HG03064 (cell line): ENCODE results near the gene STOML1.

Experiments
- ATAC-seq: cut with Tn5 transposase; IDR thresholded peaks from one replicate; pipeline ENCODE4 v1.9.1; 2021; ENCODE audit warnings: low read depth; ENCODE audit not compliant: unreplicated experiment

The STOML1 gene

DNA sequence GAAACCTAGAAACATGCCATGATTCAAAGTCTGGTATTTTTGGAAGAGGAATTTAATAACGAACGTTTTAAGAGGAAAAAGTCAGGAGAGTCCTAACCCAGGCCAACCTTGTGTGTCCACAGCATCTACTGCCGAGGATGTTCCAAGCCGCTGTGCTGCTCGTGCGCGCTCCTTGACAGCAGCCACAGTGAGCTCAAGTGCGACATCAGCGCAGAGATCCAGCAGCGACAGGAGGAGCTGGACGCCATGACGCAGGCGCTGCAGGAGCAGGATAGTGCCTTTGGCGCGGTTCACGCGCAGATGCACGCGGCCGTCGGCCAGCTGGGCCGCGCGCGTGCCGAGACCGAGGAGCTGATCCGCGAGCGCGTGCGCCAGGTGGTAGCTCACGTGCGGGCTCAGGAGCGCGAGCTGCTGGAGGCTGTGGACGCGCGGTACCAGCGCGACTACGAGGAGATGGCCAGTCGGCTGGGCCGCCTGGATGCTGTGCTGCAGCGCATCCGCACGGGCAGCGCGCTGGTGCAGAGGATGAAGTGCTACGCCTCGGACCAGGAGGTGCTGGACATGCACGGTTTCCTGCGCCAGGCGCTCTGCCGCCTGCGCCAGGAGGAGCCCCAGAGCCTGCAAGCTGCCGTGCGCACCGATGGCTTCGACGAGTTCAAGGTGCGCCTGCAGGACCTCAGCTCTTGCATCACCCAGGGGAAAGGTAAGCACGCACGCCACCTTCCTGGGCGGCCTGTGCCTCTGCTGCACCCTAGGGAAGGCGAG, 30.8 kb upstream of the STOML1 start:
- no peak for ATAC-seq

DNA sequence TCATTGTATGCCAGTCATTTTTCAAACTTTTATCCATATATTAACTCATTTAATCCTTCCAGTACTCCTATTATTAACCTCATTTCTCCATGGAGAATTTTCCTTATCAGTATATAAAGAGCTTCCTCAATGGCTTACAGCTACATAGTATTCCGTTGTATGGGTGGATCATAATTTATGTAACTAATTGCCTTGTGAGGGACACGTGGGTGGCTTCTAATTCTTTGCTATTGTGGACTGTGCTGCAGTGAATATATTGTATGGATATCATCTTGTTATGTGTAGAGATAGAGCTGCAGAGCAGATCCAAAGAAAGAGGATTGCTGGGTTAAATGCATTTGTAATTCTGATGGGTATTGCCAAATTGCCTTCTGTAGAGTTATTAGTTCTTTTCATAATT, 27.6 kb upstream of the STOML1 start:
- ATAC-seq, result no peak

DNA sequence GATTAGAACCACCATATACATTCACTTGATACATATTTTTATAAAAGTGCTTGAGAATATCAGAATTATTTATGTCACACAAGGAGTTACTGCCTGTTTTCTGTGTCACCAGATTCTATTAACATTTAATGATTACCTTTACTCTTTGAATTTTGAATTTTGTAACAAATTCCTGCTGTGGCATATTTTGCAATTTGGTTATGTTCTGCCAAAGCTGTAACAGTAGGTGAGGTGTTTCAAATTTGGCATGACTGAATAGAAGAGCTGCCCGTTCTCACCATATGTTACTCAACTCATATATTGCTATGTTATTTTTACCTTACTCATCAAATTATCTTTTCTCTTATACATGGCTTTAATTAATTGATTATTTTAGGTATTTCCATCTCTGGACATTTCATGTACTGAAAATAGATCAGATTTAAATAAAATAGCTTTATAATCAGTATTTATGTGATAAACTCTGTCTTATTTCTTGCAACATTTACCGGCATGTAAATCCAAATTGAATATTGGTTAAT, 21.3 kb upstream of the STOML1 start:
- ATAC-seq, result no peak

DNA sequence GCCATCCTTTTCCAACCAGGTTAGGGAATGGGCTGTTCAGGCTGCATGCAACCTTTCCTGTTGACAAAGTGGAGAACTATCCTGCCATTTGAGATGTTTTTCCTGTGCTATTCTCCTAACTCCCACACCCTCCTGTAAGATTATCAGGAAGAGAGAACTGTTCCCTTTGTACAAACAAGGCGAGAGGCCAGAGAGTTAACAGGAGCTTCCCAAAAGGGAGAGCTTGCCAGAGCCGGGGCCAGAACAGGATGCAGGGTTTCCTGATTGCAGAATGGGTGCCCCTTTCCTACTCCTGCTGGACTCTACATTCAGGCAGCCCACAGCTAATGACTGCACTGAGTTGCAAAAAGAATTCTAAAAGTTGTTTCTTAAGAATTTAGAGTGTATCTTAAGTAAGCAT, 19.5 kb upstream of the STOML1 start:
- ATAC-seq, result no peak

DNA sequence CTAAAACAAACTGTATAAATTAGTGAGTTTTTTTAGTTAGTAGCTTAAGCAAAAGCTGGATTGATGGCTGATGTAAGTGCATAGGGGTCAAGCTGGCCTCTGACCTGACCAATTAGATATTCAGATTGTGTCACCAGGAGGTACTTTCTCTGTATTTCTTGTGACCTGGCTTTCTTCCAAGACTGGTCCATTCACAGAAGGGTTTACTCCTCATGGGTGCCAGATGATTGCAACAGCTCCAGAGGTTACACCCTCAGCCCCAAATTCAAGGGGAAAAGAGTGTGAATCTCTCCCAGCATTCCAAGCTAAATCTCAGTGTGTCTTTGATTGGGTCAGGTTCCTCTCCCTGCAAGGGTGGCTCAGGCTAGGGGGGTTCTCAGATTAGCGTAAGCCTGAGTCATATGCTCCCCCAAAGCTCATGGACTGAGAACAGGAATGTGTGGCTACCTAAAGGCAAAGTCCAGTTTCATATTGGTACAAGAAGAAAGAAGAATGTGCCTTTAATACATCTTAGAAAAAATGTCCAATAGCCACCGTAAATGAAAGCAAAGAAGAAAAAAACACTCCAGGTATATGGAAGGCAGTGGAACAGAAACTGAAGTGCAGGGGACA, 18.9 kb upstream of the STOML1 start:
- no peak for ATAC-seq

DNA sequence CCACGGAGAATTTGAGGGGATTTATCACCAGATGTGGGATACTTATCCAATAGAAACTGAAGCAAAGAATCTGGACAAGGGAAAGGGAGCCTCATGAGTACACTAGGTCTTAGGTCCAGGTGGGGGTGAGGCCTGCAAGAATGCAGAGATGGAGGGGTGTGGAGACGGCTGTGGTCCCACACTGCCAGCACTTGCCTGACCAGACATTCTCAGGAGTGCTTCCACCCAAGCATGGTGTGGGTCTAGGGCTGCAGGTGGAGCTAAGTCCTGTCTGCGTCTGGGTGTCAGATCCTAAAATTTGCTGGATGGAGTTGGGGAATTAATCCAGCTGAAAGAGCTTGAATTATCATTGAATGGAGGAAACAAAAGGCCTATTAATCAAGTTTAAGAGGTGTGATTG, 16.8 kb upstream of the STOML1 start:
- ATAC-seq, result no peak

DNA sequence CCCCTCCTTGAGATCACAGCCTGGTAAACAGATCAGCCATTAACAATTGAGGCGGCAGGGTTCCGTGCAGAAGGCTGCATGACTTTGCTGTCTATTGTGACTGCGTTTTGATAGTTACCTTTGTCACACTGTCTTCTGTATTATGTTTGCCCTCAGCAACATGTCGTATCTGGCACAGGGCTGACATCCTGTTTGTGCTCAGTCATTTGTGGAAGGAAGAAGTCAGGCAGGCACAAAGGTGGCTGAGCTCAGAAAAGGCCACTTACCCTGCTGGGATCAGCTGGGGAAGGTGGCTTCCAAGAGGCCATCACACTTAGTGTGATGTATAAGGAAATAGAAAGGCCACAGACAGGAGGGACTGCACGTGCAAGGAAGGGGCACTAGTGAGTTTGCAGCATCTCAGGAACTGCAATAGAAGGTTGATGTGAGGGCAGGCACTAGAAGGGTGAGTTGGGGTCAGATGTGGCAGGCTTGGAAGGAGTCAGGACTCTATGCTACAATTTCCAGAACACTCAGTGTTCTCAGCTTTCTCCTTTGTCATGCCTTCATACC, 15.8 kb upstream of the STOML1 start:
- ATAC-seq, result no peak

DNA sequence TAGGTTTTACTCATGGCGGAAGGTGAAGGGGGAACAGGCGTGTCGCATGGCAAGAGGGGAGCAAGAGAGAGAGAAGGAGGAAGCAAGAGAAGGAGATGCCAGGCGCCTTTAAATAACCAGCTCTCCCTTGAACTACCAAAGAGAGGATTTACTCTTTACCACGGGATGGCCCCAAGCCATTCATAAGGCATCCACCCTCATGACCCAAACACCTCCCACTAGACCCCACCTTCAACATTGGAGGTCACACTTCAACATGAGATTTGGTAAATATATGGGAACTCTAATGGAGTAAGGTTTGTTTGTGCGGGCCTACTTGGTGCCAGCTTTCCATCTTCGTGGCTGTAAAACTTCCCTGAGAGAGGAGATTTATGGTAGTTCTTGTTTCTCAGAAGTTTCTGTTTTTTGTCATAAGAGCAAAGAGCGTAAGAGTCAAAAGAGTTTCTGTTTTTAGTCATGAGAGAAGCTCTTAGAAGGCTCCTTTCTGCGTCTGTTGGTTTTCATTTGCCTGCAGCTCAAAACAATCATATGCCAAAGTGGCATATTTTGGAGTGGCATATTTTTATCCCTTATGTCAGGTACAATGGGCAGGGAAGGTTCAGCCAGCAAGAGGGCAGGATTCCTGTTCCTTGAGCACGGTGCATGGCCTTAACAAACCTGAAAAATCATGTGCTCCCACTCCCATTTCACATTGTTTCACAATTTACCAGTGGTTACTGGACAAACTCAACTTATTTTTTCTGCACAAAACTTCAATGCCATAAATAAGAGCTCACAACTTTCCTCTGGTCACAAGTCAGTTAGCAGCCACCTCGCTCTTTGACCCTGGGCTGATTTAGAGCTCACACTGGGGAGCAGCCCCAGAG, 14.9 kb upstream of the STOML1 start:
- ATAC-seq, result no peak

DNA sequence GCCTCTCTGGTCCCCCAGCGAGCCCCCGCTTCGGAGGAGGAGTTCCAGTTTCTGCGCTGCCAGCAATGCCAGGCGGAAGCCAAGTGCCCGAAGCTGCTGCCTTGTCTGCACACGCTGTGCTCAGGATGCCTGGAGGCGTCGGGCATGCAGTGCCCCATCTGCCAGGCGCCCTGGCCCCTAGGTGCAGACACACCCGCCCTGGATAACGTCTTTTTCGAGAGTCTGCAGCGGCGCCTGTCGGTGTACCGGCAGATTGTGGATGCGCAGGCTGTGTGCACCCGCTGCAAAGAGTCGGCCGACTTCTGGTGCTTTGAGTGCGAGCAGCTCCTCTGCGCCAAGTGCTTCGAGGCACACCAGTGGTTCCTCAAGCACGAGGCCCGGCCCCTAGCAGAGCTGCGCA, 5.9 kb upstream of the STOML1 start:
- ATAC-seq, result no peak

DNA sequence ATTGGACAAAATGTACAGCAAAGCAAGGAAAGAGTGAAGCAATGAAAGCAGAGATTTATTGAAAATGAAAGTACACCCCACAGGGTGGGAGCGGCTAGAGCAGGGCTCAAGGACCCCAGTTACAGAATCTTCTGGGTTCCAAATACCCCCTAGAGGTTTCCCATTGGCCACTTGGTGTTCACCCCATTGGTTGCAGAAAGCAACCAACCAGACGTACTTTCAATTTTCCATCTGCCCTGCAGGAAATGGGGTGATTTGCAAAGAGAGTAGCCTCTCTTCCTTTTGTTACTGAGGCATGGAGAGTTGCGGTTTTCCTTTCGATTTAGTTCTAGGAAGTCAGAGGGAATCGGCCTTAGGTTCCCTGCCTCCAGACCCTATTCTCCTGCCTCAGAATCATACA, 4.8 kb upstream of the STOML1 start:
- no peak for ATAC-seq

DNA sequence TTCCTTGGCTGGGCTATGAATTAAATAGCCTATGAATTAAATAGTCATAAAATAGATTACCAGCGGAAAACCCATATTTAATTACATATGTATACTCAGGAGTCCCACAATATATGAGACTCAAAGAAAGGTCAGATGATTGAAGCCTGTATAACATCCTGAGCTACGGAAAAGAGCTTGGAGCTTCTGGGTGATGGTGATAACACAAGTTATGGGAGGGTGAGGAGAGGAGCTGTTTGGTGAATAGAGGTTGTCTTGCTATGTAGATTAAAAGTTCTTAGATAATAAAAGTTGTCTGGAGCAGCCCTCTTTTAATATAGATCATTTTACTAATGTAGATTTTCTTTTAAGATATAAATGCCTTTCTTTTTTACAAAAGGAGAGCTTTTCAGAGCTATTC, 4.2 kb upstream of the STOML1 start:
- ATAC-seq, result no peak

DNA sequence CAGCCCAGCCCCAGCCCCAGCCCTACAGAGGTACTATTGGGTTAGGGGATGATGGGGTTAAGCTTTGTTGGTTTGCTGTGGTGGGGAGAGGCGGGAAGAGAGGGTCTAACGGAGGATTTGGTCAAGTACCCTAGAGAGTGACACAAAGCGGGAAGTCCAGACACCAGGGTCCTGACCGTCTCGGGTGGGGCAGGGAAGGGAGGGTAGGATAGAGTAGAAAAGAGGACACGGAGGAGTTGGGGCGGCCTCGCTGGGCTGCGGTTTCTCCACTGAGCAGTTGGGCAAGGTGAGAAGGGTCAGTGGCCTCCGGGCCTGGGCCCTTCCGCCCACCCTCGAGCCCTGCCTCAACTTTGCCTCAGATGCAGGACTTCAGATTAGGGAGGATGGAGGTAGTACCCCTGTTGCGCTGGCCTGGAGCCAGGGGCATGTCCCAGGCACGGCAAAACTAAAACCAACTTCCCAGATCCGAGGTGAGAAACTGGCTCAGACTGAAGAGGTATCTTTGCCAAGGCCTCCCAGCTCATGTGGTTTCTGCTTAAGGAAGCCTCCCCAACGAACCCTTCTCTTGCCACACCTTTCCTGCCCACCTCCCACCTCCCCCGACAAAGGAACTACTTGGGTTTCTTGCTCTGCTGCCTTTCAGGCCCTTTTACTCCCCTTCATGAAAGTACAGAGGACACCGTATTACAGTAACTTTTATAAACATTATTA, 3.0 kb upstream of the STOML1 start:
- no peak for ATAC-seq

DNA sequence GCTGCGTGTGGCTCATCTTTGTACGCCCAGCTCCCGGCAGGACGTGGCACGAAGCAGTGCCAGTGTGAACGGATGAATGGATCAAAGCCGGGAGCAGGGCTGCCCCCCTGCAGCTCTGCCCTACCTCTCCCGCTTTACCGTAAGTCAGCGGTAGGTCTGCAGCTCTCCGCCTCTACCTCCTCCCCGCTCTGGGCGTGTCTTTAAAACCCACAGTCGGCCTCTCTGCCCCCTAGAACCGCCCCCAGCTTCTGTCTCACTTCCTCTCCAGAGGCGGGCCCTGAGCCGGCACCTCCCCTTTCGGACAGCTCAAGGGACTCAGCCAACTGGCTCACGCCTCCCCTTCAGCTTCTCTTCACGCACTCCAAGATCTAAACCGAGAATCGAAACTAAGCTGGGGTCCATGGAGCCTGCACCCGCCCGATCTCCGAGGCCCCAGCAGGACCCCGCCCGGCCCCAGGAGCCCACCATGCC, 2.4 kb upstream of the STOML1 start, which contains the start of gene PML:
PML (plus strand) TSS at position 304 of the 471 bp plus-strand sequence; CDS start at position 401, 97 bp downstream.
- ATAC-seq, result peak; percentile 57

DNA sequence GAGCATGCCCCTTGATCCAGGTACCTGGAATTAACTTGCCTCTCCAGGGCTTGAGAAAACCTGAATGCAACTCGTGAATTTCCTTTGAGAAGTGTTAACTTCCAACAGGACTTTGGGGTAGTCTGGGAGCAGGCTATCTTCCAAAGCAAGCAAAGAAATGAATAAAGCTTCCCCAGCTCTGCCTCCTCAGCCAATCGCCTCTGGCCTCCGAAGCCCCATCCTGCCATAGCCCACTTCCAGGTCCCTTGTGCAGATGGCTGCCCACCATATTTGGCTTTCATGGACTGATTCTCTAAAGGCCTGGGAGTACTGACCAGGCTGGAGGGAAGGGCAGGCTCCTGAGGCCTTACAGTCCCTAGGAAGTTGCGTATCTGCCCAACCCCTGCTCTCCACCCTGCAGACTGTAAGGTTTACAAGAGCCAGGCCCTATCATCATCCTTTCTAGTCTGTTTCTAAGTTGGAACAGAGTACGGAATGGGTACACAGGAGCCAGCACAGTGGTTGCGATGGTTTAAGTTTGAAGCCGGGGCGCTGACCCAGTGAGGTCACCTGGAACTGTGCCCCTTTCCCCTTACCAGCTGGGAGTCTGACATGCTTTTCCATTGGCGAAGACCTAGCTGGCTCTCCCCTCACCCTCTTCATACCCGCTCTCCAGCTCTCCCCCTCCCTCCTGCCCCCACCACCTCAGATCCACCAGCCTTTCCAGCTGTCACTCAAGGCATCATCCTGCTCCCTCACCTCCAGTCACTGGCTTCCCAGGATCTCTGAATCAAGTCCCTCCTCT, 1.3 kb upstream of the STOML1 start:
- ATAC-seq, result no peak

DNA sequence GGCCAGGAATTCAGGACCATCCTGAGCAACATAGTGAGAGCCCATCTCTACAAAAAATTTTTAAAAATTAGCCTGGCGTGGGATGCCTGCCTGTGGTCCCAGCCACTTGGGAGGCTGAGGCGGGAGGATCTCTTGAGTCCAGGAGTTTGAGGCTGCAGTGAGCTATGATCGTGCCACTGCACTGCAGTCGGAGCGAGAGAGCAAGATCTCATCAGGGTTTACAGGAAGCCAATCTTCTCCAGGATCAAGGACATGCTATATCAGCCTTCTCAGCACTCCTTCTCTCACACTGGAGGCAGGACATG, 451 bp upstream of the STOML1 start:
- no peak for ATAC-seq

DNA sequence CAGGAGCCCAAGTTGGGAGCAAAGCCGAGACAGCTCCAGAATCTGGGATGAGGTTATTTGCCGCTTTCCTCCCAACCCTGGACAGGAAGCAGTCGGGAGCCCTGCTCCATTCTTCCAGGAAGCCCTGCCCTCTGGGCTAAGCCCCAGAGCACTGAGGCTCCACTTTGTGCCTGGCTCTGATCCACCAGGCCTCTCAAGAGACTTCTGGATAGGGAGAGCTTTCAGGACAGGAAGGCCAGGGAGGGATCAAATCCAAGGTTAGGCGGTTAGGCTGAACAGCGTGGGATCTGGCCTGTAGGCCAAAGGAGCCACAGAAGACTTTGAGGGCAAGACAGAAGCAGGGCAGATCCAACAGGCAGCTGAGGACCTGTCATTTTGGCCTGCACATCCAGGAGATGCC, 835 bp downstream of the STOML1 start:
- no peak for ATAC-seq

DNA sequence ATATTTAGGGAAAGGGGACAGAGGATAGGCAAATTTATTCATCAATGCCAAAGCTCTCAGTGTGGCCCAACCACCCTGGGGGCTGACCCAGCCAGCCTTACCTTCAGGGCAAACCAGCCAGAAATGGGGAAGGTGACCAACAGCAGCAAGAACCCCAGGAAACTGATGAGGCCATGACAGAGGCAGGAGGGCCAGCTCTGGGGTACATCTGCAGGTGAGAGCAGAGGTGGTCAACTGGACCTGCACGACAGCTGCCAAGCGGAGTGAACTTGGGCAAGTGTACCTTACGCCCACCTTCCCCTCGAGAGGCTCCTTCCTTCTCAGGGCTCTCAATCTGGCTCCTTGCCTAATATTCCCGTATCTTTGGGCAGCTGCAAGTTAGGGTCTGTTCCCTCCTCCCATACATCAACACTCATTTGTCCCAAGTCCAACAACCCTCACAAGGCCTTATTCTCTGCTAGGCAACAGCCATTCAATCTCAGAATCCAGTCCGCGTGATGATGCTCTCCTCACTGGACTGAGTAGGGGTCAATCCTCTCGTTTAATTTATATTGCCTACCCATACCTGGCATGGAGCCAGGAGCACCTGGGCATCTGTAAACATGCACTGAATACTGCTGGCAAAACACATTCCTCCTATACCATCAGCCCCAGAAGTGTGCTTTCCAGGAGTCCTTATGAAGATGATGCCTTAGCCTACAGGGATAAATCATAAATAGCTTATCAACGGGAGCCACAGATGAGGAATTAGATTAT, 1.7 kb downstream of the STOML1 start:
- ATAC-seq, result no peak

DNA sequence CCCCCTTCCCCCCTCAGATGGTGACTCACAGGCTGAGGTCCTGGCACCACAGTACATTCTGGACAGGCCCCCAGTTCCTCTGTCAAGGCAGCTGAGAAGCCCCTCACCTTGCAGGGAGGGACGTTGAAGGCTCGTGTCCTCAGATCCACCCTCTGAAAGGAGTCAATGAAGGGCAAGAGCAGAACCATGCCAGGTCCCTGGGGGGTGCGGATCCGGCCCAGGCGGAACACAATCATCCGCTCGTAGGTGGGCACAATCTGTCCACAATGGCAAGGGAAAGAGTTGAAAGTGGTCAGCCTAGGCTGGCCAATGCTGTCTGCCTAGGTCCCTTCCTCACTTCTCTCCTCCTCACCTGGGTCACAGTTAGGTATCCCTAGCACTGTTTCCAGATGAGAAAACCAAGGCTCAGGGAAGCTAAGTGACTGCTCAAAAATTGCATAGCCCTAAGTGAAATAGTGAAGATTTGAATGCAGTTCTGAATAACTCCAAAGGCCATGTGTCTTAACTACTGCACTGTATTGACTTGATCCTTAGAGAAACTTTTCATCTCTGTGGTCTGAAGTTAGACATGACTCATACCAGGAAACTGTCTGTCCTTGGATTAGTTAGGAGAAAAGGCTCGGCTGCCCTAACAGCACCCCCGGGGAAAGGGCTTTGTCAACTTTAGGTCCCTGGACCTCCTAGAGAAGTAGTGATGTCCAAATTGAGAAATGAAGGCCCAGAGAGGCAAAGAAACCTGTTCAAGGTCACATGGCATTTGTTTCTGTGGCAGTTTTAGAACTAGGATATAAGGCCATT, 2.9 kb downstream of the STOML1 start:
- no peak for ATAC-seq
